ENCODE measurements around the gene LHX3.
"Not testable (repeated sequence)": the region's sequence is repeated elsewhere in the genome, so short reads cannot be mapped to it uniquely, and the experiment has no call there.

The LHX3 gene

DNA sequence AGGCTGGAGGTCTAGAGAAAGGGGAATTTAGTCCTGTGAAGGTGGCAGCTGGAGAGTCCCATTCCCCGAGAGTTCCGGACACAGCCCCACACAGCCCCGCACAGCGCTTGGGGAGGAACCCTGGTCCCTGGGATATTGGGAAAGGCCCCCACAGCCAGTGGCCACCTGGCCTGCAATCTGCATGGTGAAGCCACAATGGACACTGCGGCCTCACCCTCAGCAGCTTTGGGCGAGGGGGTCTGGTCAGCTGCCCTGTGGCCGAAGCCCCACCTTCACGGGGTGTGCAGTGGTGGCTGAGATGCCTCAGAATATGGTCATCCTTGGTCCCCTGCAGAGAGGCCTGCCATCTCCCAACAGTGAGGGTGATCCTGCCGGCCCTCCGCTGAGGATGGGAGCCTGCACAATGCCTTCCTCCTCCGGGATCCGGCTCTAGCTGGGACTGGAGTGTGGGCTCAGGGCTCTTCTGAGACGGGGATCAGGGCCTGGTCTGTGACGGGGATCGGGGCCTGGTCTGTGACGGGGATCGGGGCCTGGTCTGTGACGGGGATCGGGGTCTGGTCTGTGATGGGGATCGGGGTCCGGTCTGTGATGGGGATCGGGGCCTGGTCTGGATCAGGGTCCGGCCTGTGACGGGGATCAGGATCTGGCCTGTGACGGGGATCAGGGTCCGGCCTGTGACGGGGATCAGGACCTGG lies 52.9 kb downstream of the LHX3 start:
- DNase-seq = no peak

DNA sequence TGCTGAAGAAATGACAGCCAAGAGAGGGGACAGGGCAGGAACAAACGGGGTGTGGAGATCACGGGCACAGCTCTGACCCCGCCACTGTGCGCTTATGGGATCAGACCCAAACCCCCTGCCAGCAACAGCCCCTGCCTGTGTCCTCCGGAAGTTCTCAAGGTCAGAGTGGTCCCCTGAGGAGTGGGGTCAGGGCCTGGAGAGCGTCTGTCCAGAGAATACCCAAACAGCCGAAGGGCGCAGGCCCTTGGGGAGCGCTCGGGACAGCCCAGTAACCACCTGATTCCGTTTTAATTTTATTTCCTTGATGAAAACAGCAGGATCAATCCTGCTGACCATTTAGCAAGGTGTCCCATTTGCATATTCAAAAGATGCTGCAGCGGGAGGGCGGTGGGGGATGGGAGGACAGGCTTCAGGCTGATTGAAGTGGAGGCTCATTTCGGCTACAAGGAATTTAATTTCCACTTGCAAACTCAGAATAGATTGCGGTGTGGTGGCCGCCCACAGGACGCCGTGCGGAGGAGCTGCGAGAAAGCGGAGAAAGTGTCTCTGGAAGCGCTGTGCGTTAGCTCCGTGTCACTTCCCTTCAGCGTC lies 53.6 kb downstream of the LHX3 start:
- no peak for DNase-seq

DNA sequence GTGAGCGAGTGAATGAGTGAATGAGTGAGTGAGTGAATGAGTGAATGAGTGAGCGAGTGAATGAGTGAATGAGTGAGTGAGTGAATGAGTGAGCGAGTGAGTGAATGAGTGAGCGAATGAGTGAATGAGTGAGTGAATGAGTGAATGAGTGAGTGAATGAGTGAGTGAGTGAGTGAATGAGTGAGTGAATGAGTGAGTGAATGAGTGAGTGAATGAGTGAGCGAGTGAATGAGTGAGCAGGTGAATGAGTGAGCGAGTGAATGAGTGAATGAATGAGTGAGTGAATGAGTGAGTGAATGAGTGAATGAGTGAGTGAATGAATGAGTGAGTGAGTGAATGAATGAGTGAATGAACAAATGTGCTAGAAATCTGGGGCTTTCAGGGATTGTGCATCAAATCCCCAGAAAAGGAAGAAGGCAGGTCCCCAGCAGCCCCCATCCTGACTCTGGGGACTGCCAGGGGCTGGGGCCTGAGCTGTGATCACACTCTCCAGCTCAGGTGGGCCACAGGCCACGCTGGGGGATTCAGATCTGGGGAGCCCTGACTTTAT lies 54.2 kb downstream of the LHX3 start:
- not testable (repeated sequence) for DNase-seq

DNA sequence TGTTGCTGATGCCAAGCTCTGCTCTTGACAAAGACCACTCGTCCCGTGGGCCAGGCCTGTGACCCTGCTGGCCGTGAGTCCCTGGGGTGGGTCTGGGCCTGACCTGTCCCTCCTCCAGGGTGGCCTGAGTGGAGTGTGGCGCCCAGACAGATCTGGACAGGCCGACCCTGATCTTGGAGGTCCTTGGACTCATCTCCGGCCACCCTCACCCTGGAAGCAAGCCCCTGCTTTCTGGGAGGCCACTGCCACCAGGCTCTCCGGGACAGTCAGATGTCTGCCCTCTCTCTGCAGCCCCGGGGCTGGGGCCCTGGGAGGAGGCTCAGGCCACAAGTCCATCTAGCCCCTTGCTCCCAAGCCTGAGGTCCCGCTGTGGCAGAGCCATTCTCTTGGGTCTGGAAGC lies 55.1 kb downstream of the LHX3 start:
- DNase-seq = no peak

DNA sequence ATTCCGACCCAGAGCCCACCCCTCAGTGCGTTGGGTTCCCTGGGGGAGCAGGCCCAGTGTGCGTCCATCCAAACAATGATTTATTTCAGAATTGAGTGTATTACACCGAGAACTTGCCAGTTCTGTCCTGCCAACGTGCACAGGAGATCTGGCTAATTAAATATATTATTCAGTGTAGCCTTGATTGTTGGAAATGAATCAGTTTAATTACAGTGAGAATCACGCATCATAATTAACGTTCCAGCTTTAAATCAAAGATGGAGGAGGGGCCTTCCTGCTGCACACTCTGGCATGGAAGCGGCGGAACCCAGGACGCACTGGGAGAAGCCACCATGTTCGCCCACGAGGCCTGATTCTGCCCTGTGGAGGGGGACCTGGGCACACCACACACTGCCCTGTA lies 55.6 kb downstream of the LHX3 start:
- DNase-seq = no peak

DNA sequence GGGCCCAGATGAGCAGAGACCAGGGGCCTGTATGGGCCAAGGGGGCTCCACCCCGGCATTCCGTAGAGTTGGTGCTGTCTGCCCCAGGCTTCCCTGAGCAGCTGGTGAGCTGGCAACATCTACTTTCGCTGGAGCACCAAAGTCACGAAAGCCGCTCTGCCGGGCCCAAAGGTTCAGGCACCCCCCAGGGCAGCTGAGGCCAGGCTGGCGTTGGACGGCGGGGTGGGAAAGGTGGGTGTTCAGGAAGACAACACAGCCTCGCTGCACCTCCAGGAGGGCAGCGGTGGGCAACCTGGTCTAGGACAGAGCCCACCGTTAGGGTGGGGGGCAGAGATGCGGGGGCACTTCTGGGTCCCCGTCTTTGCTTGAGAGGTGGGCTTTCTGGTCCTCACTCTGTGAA lies 56.2 kb downstream of the LHX3 start:
- DNase-seq = no peak

DNA sequence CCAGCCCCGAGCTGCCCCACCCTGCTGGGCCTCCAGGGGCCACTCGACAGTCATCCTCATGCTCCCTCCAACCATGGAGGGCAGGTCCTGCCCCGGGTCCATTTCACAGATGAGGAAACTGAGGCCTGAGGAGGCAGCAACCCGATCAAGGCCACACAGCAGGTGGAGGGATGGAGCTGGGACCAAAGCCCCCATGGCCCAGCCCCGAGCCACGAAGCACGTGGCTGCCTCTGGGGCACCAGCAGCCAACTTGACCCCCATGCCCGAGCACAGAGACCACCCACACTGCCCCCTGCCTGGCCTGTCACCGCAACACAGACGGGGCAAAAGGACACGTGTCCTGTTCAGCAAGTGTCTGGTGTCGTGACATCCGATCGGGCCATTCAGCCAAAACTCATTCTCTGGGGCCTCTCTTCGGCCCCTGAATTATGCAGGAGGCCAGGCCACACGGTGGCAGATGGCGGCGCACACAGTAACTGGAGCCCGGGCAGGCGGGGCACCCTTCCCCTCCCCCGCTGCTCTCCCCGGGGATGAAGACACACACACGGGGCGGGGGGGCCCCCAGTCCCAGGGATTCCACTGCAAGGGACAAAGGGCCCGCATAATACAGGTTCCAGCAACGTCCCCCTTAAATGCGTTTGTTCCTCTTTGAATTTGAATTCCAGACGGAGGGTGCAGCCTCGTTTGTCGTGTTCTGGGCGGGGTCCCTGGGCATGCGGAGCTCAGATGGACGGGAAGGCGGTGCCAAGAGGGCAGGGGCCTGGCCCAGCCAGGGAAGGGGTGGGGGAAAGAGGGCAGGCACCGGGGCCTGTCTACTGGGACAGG lies 56.8 kb downstream of the LHX3 start:
- DNase-seq = no peak

DNA sequence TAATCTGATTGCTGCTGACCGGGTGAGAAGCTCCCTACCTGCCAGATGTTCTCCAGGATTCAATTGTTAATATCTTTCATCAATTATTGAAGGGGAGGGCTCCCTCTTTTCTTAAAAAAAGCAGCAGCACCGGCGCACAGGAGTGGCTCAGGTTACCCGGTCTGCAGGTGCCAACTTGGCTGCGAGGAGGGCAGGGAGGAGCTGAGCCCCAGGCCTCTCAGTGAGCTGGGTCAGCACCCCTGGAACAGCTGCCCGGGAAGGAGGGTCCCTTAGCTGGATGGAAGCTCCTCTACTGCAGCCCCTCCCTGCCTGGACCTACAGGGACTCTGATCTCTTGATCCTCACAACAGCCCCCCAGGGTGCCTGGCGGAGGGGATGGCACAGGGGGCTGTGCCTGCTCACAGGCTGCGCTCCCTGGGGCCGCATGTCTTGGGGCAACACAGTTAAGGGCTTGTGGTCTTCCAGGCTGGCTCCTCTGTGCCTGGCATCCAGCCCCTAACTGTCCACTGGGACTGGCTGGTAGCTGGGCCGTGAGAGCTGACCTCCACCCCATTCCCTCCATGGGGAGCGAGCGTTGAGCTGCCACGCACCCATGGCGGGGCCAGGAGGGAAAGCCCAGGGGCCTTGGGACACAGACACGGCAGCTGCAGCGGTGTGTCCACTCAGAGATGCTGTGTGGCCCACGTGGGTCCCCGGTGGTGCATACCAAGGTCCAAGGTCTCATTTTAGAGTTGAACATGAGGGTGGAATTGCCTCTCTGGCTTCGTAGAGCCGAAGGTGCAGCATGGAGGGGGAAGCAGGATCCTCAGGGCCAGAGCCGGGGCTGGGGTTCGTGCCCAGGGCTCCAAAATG lies 57.7 kb downstream of the LHX3 start:
- no peak for DNase-seq
